ENCODE results near the gene STK11IP. TPM values are rescaled to one million over a fixed set of nuclear protein-coding genes. Genes with fewer than 3 reads are reported as not detected.

The STK11IP gene
- total RNA-seq, 4 donors from 2014 or later: 33.9 to 77.0 (median 72.3) TPM

- Histone ChIP-seq H3K27me3 (no peaks in the 10 kb centered on the region), H3K9me3 (no peaks in the 10 kb centered on the region), H3K27ac (no peak overlapping the region), H3K36me3 (no peaks in the 10 kb centered on the region), H3K4me1 (peaks cover 0 to 16% (median 4%) of the 10 kb centered on the region in 4 donors), H3K4me3 (no peak overlapping the region)
- 80 to 94% methylated on average over 7 of the region's 7 CpGs for WGBS, 2 donors
- DNase-seq (ENCODE audit: low spot score in 2 of 2): no peak
- no peak for TF ChIP-seq POLR2A (IDR thresholded peaks at IDR 0.05)
- no peak for TF ChIP-seq EP300 (IDR thresholded peaks at IDR 0.05)
- TF ChIP-seq, protein P1, sequence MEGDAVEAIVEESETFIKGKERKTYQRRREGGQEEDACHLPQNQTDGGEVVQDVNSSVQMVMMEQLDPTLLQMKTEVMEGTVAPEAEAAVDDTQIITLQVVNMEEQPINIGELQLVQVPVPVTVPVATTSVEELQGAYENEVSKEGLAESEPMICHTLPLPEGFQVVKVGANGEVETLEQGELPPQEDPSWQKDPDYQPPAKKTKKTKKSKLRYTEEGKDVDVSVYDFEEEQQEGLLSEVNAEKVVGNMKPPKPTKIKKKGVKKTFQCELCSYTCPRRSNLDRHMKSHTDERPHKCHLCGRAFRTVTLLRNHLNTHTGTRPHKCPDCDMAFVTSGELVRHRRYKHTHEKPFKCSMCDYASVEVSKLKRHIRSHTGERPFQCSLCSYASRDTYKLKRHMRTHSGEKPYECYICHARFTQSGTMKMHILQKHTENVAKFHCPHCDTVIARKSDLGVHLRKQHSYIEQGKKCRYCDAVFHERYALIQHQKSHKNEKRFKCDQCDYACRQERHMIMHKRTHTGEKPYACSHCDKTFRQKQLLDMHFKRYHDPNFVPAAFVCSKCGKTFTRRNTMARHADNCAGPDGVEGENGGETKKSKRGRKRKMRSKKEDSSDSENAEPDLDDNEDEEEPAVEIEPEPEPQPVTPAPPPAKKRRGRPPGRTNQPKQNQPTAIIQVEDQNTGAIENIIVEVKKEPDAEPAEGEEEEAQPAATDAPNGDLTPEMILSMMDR (IDR thresholded peaks at IDR 0.05): no peak
These were observed 45.4 kb downstream of the STK11IP start for GRCh38 chr2:219643084-219643473.

DNA sequence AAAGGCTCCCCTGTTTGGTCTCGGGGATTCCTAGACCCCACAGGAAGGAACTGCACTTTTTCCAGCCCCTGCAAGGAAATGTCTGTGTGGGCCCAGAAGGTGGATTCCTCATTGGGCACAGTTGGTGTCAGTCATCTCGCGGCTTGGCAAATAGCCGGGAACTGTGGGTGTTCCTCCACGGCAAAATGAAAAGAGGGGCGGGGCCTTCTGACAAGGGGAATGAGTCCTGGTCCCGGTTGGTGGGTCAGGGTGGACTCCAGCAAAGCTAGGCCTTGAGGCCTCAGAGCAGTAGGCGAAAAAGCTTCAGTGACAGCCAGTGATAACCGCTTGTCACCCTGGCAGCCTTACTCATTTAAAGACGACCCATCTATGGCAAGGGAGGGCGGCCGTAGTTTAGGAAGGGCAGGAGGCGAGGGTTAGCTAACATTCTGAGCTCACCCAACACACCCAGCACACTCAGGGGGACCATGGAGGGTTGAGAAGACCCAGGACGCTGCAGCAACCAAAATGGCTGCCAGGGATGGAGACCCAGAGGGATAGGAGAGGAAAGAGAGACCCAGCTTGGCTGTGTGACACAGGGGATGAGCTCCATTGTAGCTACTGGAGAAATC lies 46.2 kb downstream of the STK11IP start:
- H3K4me3 ChIP-seq: no peak overlapping the region
- peaks cover 0 to 16% (median 4%) of the 10 kb centered on the region in 4 donors for H3K4me1 ChIP-seq
- H3K9me3 ChIP-seq: no peaks in the 10 kb centered on the region
- TF ChIP-seq, protein P1 (IDR thresholded peaks at IDR 0.05): no peak
- no peak for DNase-seq (ENCODE audit: low spot score in 2 of 2)
- H3K36me3 ChIP-seq: no peaks in the 10 kb centered on the region
- WGBS, 2 donors: 86 to 93% methylated on average over 13 to 14 of the region's 14 CpGs
- no peak overlapping the region for H3K27ac ChIP-seq
- H3K27me3 ChIP-seq: no peaks in the 10 kb centered on the region

GRCh38 chr2:219644801-219645480 lies 47.3 kb downstream of the STK11IP start:
- Histone ChIP-seq H3K27ac (peak overlapping the region in 2 of 4 donors; percentile 46 to 77), H3K36me3 (no peaks in the 10 kb centered on the region), H3K4me1 (peaks cover 0 to 16% (median 4%) of the 10 kb centered on the region in 4 donors), H3K4me3 (no peak overlapping the region), H3K9me3 (no peaks in the 10 kb centered on the region), H3K27me3 (no peaks in the 10 kb centered on the region)
- no peak for DNase-seq (ENCODE audit: low spot score in 2 of 2)
- TF ChIP-seq, protein P1 (IDR thresholded peaks at IDR 0.05): no peak
- TF ChIP-seq POLR2A (IDR thresholded peaks at IDR 0.05) (no peak), EP300 (IDR thresholded peaks at IDR 0.05) (no peak)
- WGBS, 2 donors: 40 to 57% methylated on average over 15 to 17 of the region's 17 CpGs

- peak overlapping the region in 2 of 4 donors; percentile 46 to 77 for H3K27ac ChIP-seq
- TF ChIP-seq, protein P1 (IDR thresholded peaks at IDR 0.05): no peak
- TF ChIP-seq EP300 (IDR thresholded peaks at IDR 0.05) (no peak), POLR2A (IDR thresholded peaks at IDR 0.05) (no peak)
These were observed 48.2 kb downstream of the STK11IP start for GRCh38 chr2:219645631-219646527.

More at GRCh38 chr2:219645631-219646527, 48.2 kb downstream of the STK11IP start:
- DNase-seq (ENCODE audit: low spot score in 2 of 2): no peak
- WGBS, 2 donors: 68 to 76% methylated on average over 12 of the region's 12 CpGs
- H3K4me1 ChIP-seq: peaks cover 0 to 16% (median 4%) of the 10 kb centered on the region in 4 donors
- no peaks in the 10 kb centered on the region for H3K9me3 ChIP-seq
- H3K36me3 ChIP-seq: no peaks in the 10 kb centered on the region
- H3K27me3 ChIP-seq: peaks cover 0 to 8% of the 10 kb centered on the region in 2 donors
- H3K4me3 ChIP-seq: no peak overlapping the region

All from tibial nerve (tissue), 4 donors.